NCI-H82 treated with DMSO at 0.1 percent for 48 hours (cell line): ENCODE data around the gene ST3GAL2.
"Not testable (repeated sequence)": the region's sequence is repeated elsewhere in the genome, so short reads cannot be mapped to it uniquely, and the experiment has no call there.

Experiments
- DNase-seq: peaks from one replicate; lab custom pipeline; 2025; ENCODE audit not compliant: unreplicated experiment; lab: John Stamatoyannopoulos, UW

ST3GAL2 gene

DNA sequence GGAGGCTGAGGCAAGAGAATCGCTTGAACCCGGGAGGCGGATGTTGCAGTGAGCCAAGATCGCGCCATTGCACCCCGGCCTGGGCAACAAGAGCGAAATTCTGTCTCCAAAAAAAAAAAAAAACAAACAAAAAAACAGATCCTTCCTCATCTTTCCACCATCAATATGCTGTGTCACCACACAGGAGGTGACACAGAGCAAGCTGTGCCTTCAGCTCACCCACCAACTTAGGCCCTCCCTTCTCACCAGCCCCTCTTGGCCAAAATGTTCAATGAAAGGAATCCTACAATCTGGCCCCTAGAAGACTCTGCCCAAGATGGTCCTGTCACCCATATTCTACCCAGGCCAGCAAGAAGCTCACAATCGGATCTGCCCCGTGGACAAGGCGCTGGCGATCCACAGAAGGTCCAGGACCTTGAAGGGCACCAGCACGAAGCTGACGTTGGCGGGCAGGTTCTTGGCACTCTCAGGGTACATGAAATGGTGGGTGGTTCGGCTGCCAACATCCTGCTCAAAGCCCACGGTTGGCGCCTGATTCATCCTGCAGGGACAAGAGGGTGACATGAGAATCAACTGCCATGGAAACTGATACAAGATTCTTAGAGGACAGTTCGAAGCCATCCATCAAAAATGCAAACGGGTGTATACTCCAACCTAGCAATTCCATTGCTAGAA lies 50.8 kb downstream of the ST3GAL2 start:
- DNase-seq: no peak

DNA sequence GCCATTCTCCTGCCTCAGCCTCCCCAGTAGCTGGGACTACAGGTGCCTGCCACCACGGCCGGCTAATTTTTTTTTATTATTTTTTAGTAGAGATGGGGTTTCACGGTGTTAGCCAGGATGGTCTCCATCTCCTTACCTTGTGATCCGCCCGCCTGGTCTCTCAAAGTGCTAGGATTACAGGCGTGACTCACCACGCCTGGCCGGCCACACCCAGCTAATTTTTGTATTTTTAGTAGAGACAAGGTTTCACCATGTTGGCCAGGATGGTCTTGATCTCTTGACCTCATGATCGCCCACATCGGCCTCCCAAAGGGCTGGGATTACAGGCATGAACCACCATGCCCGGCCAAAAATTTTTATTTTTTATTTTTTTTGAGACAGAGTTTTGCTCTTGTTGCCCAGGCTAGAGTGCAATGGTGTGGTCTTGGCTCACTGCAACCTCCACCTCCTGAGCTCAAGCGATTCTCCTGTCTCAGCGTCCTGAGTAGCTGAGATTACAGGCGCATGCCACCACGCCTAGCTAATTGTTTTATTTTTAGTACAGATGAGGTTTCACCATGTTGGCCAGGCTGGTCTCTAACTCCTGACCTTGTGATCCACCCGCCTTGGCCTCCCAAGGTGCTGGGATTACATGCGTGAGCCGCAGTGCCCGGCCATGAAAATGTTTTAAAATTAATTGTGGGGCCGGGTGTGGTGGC lies 52.5 kb downstream of the ST3GAL2 start:
- not testable (repeated sequence) for DNase-seq

DNA sequence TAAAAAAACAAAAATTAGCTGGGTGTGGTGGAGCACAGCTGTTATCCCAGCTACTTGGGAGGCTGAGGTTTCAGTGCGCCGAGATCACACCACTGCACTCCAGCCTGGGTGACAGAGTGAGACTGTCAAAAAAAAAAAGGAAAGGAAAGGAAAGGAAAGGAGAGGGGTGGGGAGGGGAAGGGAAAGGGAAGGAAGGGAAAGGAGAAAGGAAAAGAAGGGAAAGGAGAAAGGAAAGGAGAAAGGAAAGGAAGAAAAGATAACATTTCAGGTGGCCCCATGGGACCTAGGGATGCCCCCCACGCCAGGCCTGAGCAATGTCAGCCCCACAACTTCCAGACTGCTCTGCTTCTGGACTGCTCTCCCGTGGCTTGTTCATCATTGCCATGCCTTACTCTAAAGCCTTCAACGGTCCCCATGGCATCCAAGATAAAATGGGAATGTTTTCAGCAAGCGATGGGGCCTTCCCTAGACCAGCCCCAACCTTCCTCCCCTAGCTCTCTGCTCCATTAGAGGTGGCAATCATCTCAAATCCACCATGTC lies 55.4 kb downstream of the ST3GAL2 start:
- no peak for DNase-seq

DNA sequence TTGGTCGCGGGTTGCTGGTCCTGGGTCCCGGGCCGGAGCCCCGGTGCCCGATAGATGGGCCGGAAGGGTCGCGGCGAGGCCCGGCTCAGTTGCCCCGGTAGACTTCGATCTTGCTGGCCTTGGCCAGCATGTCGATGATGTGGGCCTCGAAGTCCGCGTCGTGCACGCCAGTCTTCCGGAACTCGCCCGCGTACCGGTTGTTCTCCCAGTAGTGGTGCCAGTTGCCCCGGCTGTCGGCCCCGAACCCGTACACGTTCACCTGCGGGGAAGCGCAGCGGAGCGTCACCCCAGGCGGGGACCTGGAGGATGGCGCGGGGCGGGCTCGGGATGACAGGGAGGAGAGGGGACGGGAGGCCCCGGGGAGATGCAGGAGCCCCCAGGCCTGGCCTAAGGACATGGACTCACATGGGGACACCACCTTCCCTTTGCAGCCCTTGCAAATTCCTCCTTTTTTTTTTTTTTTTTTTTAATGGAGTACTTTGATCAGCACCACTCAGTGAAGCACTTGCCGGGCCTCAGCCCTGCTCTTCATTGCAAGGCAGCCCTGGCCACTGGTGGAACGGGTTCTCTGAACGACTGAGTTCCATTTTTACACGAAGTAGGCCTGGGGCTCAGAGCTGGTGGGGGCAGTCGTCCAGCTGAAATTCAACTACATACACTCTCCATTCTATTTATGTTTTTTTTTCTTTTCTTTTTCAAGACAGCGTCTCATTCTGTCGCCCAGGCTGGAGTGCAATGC lies 57.1 kb downstream of the ST3GAL2 start:
- DNase-seq: no peak

DNA sequence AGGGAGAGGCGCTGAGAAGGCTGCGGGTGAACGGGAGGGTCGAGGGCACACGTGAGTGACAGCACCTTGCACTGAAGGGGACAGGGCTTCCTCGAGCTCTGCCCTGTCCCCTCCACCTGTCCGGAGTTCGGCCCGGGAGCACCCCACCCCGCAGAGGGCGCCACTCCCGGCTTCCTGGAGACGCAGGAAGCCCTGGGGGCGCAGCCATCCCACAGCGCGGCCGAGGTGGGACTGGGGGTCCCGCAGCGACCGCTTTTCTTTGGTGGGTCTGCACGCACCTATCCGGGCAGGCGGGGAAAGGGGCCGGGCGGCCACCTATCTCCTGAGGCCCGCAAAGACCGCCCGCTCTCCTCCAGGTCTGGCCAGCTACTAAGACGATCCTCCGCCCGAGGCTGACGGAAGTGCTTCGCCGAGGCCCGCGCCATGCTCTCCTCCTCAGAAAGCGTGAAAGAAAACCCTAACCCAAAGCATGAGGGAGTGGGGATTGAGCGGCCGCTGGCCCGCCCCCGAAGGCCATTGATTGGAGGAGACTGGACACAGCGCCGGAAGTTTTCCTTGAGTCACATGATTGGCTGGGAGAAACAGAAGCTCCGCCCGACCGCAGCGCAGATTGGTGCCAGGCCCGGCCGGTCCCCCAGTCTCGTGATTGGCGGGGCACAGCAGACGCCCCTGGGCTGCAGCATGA lies 57.8 kb downstream of the ST3GAL2 start:
- DNase-seq: peak; percentile 97

DNA sequence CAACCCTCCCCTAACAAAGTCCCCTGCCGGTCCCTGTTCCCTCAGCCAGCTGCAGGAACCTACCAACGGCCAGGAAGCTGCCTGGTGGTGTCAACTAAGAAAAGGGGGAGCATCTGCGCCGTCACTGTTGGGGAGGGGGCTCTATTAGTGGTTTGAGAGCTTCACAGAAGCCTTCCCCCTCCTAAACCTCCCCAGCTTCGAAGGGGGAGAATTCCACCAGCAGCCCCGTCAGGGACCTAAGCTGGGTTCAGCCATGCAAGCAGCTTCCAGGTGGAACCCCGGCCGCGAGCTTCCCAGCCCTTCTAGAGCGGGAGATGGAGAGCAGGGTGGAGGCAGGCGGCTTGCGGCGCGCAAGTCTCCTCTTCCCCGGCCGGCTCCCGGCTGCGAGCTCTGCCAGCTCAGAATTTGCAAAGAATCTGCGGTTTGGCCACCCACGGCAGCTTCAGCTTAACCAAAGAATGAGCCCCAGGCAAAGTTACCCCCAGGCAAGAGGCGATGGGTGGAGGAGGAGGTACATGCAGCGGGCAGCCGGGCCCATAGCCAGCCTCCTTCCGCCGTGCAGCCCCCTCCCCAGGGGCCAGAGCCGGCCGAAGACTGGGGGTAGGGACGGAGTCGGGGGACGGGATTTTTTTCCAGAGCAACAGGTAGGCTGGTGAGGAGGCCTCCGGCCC lies 58.5 kb downstream of the ST3GAL2 start:
- no peak for DNase-seq

DNA sequence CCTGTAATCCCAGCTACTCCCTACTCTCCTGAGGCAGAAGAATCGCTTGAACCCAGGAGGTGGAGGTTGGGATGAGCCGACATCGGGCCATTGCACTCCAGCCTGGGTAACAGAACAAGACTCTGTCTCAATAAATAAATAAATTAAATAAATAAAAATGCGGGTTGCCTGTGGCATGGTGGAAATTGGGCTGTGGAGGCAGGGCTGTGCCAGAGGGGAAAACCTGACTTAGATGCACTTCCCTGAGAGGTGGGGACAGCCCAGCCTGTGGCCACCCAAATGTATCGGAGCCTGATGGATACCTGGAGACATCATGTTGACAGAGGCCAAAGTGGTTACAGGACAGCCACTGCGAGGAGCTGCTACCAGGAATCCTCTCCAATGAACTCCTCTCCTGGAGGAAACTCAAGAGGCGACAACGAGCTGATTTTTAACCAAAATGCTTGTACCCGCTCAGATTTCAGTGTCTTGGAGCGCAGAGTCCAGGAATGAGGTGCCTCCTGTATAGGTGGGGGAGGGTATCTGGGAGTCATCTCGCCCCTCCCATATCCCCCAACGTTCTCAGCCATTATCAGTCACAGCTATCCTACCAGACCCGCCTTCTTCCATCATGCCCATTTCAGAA lies 59.9 kb downstream of the ST3GAL2 start:
- no peak for DNase-seq

DNA sequence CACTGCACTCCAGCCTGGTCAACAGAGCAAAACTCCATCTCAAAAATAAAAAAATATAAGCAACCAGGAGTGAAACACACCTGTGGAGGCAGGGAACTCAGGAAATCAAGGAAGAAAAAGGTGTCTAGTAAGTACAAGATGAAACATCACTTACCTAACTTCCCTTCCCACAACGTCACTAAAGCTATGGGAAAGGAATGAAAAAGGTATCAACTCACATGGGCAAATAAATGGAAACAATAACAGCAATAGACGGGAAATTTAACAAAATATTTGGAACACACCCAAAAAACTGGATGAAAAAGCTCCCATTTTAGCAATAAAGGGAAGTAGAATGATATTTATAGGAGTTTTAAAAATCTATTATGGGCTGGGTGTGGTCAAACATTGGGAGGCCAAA lies 61.1 kb downstream of the ST3GAL2 start:
- no peak for DNase-seq

DNA sequence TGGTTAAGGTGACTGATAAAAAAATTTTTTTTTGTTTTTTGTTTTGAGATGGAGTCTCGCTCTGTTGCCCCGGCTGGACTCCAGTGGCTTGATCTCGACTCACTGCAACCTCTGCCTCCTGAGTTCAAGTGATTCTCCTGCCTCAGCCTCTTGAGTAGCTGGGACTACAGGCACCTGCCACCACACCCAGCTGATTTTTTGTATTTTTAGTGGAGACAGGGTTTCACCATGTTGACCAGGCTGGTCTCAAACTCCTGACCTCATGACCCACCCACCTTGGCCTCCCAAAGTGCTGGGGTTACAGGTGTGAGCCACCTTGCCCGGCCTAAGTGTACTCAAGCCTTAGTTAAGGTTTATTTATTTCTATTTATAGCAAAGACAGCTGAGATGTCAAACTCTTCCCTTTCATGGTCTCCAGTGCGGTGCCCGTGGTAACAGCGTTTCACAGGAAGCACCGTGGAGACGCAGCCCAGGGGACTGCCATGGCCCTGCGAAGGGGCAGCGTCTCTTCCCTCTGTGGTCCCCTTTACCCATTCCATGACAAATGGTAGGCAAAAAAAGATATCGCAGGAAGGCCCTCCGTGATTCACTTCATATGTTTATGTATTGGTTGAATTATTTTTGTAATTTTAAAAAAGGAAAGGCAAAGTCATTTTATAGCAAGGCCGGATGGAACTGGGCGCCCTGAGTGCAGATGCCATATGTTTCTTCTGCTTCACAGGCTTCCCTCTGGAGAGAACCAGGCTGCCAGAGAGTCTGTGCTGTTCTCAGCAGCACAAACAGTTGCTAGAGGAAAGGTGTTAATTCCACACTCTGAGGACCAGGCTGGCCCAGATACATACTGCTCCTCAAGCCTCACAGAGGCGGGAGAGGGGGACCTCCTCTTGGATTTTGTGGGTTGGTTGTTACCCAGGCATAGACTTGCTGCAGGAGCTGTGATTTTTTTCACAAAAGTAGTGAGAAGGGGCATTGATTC lies 63.0 kb downstream of the ST3GAL2 start:
- no peak for DNase-seq

DNA sequence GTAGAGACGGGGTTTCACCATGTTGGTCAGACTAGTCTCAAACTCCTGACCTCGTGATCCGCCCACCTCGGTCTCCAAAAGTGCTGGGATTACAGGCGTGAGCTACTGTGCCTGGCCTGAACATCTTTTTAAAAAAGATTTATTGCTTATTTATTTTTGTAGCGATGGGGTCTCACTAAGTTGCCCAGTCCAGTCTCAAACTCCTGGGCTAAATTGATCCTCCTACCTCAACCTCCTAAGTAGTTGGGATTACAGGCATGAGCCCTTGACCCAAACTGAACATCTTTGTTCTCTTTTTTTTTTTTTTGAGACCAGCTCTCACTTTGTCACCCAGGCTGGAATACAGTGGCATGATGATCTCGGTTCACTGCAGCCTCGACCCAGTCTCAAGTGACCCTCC lies 64.7 kb downstream of the ST3GAL2 start:
- no peak for DNase-seq

DNA sequence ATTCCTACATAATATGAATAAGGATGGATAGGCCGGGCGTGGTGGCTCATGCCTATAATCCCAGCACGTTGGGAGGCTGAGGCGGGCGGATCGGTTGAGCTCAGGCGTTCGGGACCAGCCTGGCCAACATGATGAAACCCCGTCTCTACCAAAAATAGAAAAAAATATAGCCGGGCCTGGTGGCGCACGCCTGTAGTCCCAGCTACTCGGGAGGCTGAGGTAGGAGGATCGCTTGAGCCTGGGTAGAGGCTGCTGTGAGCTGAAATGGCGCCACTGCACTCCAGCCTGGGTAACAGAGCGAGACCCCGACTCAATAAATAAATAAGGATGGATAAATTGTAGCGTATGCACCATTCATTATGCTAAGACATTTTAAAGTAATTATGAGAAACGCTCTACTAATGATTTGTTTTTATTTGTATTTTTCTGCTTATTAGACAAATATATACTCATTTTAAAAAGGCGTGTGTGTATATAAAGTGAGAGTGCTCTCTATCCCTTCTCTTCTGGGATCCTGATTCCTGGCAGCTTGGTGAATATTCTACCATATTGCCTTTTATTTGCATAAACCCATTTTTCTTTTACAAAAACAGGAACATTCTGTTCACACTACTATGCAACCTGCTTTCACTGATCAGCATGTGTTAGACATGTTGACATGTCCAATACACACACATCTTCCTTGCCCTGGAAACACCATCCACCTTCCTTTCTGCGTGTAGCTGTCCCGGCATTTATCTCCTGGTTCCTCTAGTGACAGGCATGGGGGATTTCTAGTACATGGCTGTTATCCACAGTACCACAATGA lies 65.8 kb downstream of the ST3GAL2 start:
- DNase-seq: no peak

DNA sequence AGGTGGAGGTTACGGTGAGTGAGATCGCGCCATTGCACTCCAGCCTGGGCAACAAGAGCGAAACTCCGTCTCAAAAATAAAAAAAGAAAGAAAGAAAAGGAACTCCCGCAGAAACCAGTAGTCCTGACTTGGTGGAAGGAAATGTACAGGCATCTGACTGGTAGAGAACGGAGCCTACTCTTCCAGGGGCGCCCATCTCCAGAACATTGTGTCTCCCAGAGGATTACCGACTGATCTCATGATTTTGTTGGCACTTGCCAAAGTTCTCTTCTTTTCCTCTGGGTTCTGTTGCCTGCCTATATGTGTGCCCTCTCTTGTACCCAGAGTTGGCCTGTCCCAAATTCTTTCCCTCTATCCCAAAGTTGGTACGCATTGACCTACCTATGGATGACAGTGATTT lies 68.0 kb downstream of the ST3GAL2 start:
- no peak for DNase-seq

DNA sequence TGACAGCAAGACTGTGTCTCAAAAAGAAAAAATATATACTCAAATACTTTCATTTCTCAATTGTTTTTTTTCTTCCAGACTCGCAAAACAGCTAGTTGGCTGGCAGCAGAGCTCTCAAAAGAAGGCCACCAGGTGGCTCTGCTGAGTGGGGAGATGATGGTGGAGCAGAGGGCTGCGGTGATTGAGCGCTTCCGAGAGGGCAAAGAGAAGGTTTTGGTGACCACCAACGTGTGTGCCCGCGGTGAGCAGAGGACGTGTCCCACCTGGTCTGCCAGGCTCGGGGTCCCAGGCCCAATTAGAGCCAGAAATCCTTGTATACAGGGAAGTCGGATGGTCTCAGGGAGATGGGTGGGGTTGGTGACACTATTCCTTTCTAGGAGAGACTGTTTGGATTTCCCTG lies 68.8 kb downstream of the ST3GAL2 start:
- not testable (repeated sequence) for DNase-seq

DNA sequence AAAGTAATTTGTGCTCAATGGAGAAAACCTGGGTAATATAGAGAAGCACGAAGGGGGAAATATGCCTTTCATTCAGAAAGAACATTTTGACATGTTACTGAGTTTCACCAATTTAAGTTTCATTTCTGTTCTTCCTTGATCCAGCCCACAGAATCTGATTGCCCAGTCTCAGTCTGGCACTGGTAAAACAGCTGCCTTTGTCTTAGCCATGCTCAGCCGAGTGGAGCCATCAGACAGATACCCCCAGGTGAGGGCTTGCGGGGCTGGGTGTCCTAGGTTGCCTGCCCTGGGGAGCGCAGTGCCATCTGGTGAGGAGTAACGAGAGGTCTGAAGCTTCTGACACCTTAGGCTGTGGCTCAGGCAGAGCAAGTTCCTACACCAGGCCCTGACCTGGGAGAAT lies 74.5 kb downstream of the ST3GAL2 start:
- no peak for DNase-seq

DNA sequence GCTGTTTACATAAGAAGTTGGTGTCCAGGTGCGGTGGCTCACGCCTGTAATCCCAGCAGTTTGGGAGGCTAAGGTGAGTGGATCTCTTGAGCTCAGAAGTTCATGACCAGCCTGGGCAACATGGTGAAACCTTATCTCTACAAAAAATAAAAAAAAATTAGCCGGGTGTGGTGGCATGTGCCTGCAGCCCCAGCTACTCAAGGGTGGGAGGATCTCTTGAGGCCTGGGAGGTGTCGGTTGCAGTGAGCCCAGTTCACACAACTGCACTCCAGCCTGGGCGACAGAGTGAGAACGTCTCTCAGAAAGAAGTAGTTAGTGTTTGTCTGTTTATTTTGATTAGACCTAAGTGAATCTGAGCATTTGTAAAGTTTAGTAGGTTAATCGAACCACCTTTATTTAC lies 79.3 kb downstream of the ST3GAL2 start:
- no peak for DNase-seq

DNA sequence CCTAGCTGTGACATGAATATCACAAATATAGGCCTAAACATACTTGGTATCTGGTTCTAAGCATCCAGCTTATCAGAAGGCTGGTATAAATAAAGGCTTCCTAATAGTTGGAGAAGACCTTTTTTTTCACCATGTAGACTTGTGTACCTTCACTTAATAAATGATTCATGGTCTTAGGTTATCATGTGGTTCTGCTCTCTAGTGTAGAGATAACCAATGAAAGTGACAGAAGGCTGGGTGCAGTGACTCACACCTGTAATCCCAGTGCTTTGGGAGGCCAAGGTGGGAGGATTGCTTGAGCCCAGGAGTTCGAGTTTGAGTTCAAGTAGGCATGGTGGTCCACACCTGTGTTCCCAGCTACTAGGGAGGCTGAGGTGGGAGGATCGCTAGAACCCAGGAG lies 89.1 kb downstream of the ST3GAL2 start:
- DNase-seq: no peak

DNA sequence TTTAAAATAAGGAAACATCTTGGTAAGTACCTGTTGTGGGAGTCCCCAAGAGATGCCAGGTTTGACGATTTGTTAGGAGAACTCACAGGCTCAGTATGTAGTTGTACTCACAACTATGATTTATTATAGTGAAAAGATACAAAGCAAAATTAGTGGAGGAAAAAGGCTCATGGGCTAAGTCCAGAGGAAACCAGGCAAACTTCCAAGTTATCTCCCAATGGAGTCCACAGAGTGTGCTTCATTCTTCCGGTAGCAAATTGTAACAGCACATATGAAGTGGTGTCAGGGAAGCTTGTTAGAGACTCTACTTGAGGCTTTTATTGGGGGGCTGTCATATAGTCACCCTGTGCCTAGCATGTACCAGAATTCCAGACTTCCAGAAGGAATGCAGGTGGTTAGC lies 89.9 kb downstream of the ST3GAL2 start:
- no peak for DNase-seq

DNA sequence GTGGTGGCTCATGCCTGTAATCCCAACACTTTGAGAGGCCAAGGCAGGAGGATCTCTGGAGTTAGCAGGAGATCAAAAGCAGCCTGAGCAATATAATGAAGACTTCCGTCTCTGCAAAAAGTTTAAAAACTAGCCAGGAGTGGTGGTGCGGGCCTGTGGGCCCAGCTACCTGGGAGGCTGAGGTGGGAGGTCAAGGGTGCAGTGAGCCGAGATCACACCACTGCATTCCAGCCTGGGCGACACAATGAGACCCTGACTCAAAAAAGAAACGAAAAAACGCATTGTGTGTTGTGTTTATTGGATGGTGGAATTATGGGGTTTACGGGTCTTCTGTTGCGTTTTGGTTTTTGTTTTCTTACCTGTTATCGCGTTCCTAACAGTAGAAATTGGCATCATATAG lies 93.1 kb downstream of the ST3GAL2 start:
- DNase-seq: no peak
